GM21367 (cell line): ENCODE measurements around the gene STK31.
"Not testable (repeated sequence)": the region's sequence is repeated elsewhere in the genome, so short reads cannot be mapped to it uniquely, and the experiment has no call there.

Experiments
- ATAC-seq: cut with Tn5 transposase; IDR thresholded peaks from one replicate; pipeline ENCODE4 v1.9.1; 2021; ENCODE audit not compliant: unreplicated experiment

Gene STK31

GRCh38 chr7:23712368-23713284 lies 2.6 kb downstream of the STK31 start:
- ATAC-seq = no peak

GRCh38 chr7:23713285-23714149 lies 3.5 kb downstream of the STK31 start:
- no peak for ATAC-seq

- ATAC-seq = no peak
Observed at GRCh38 chr7:23714150-23714464, 4.1 kb downstream of the STK31 start.

GRCh38 chr7:23714579-23714978 lies 4.6 kb downstream of the STK31 start:
- no peak for ATAC-seq

- ATAC-seq = no peak
Observed at GRCh38 chr7:23715099-23715498, 5.1 kb downstream of the STK31 start.

- no peak for ATAC-seq
Observed at GRCh38 chr7:23717788-23718187, 7.8 kb downstream of the STK31 start.

GRCh38 chr7:23721456-23721855 lies 11.4 kb downstream of the STK31 start:
- ATAC-seq = no peak

- ATAC-seq = not testable (repeated sequence)
Observed at GRCh38 chr7:23722587-23723216, 12.7 kb downstream of the STK31 start.

- not testable (repeated sequence) for ATAC-seq
Observed at GRCh38 chr7:23724113-23724512, 14.1 kb downstream of the STK31 start.

- ATAC-seq = no peak
Observed at GRCh38 chr7:23742051-23742450, 32.0 kb downstream of the STK31 start.

GRCh38 chr7:23743226-23743625 lies 33.2 kb downstream of the STK31 start:
- ATAC-seq = no peak

- no peak for ATAC-seq
Observed at GRCh38 chr7:23746629-23747028, 36.6 kb downstream of the STK31 start.

- no peak for ATAC-seq
Observed at GRCh38 chr7:23751852-23752251, 41.8 kb downstream of the STK31 start.

GRCh38 chr7:23758839-23759238 lies 48.8 kb downstream of the STK31 start:
- not testable (repeated sequence) for ATAC-seq

- ATAC-seq = no peak
Observed at GRCh38 chr7:23759671-23760391, 49.8 kb downstream of the STK31 start.

GRCh38 chr7:23765943-23766342 lies 55.9 kb downstream of the STK31 start:
- ATAC-seq = no peak

- ATAC-seq = no peak
Observed at GRCh38 chr7:23767514-23767913, 57.5 kb downstream of the STK31 start.

- ATAC-seq = no peak
Observed at GRCh38 chr7:23768022-23768421, 58.0 kb downstream of the STK31 start.

GRCh38 chr7:23779185-23779800 lies 69.3 kb downstream of the STK31 start:
- not testable (repeated sequence) for ATAC-seq

- ATAC-seq = no peak
Observed at GRCh38 chr7:23783115-23783514, 73.1 kb downstream of the STK31 start.
